Ovary (tissue), 3 donors: ENCODE measurements around the gene DDRGK1.

ENCODE experiments used
- CTCF ChIP-seq, 3 donors: fragments of 450-650 bp in 2 of 3; fragments of 200-600 bp in 1 of 3; IDR thresholded peaks; one replicate each; pipeline versions ENCODE4 v1.5.1 to v1.8.0; 2016 to 2022; ENCODE audit warnings: antibody characterized with exemption in 3 of 3, mild to moderate bottlenecking in 1 of 3
- POLR2A ChIP-seq: fragments of 450-650 bp; IDR thresholded peaks from one replicate; pipeline ENCODE4 v1.6.1; 2017; ENCODE audit warnings: antibody characterized with exemption, mild to moderate bottlenecking, moderate library complexity
- donor health status: DM: no; HTN: no; CAD: no.

- no peak for TF ChIP-seq POLR2A
- TF ChIP-seq CTCF (IDR thresholded peaks at IDR 0.05) = no peak
Observed at GRCh38 chr20:3248167-3248992, 43.9 kb upstream of the DDRGK1 start.
